Measurements from ENCODE around the gene NEGR1. TPM values are rescaled to one million over a fixed set of nuclear protein-coding genes. Genes with fewer than 3 reads are reported as not detected.

Gene NEGR1
- total RNA-seq, 1 experiment from 2014 or later = 19.2 TPM

GRCh38 chr1:71788113-71788512 is 494.2 kb downstream of the NEGR1 start:
- intact Hi-C loops (cut with micrococcal nuclease; ENCODE audit: unreplicated experiment) = no loop called here
- no TSS peak for BruUV-seq (replicated peaks)
- TF ChIP-seq CTCF (IDR thresholded peaks at IDR 0.05; ENCODE audit: unreplicated experiment) = no peak
- no peak for DNase-seq
- no peak overlapping the region for H3K27ac Mint-ChIP-seq (ENCODE audit: unreplicated experiment)
- H3K27me3 Mint-ChIP-seq (ENCODE audit: unreplicated experiment) = no peaks in the 10 kb centered on the region
- peaks cover 21% of the 10 kb centered on the region for H3K4me1 Mint-ChIP-seq (ENCODE audit: low read depth, unreplicated experiment)
- H3K4me3 Mint-ChIP-seq (ENCODE audit: low read depth, unreplicated experiment) = no peak overlapping the region
- no peaks in the 10 kb centered on the region for H3K9me3 Mint-ChIP-seq (ENCODE audit: low read depth, unreplicated experiment)
- no peaks in the 10 kb centered on the region for H3K36me3 Mint-ChIP-seq (ENCODE audit: insufficient read depth, unreplicated experiment)
- CTCF ChIA-PET = interaction anchor here (0.6 kb wide), 1 partner anchor 114 kb away, joined by 6 read pairs; no protein-coding TSS in a partner anchor

GRCh38 chr1:71787699-71788098 is 494.6 kb downstream of the NEGR1 start:
- Mint-ChIP-seq H3K27me3 (ENCODE audit: unreplicated experiment) (no peaks in the 10 kb centered on the region), H3K27ac (ENCODE audit: unreplicated experiment) (no peak overlapping the region), H3K4me3 (ENCODE audit: low read depth, unreplicated experiment) (no peak overlapping the region), H3K36me3 (ENCODE audit: insufficient read depth, unreplicated experiment) (no peaks in the 10 kb centered on the region), H3K4me1 (ENCODE audit: low read depth, unreplicated experiment) (peaks cover 21% of the 10 kb centered on the region), H3K9me3 (ENCODE audit: low read depth, unreplicated experiment) (no peaks in the 10 kb centered on the region)
- CTCF ChIA-PET = interaction anchor here (0.6 kb wide), 1 partner anchor 114 kb away, joined by 6 read pairs; no protein-coding TSS in a partner anchor
- intact Hi-C loops (cut with micrococcal nuclease; ENCODE audit: unreplicated experiment) = no loop called here
- BruUV-seq (replicated peaks) = no TSS peak
- TF ChIP-seq CTCF (IDR thresholded peaks at IDR 0.05; ENCODE audit: unreplicated experiment) = no peak
- no peak for DNase-seq

GRCh38 chr1:71786218-71786617 is 496.1 kb downstream of the NEGR1 start:
- no peak overlapping the region for H3K27ac Mint-ChIP-seq (ENCODE audit: unreplicated experiment)

GRCh38 chr1:71785450-71785849 is 496.9 kb downstream of the NEGR1 start:
- intact Hi-C loops (cut with micrococcal nuclease; ENCODE audit: unreplicated experiment) = no loop called here
- no peak overlapping the region for H3K4me3 Mint-ChIP-seq (ENCODE audit: low read depth, unreplicated experiment)
- H3K27me3 Mint-ChIP-seq (ENCODE audit: unreplicated experiment) = no peaks in the 10 kb centered on the region
- H3K27ac Mint-ChIP-seq (ENCODE audit: unreplicated experiment) = no peak overlapping the region
- no peak for TF ChIP-seq CTCF (IDR thresholded peaks at IDR 0.05; ENCODE audit: unreplicated experiment)
- H3K9me3 Mint-ChIP-seq (ENCODE audit: low read depth, unreplicated experiment) = no peaks in the 10 kb centered on the region
- H3K4me1 Mint-ChIP-seq (ENCODE audit: low read depth, unreplicated experiment) = peaks cover 14% of the 10 kb centered on the region
- BruUV-seq (replicated peaks) = no TSS peak
- CTCF ChIA-PET = no interaction called here
- DNase-seq = no peak
- H3K36me3 Mint-ChIP-seq (ENCODE audit: insufficient read depth, unreplicated experiment) = no peaks in the 10 kb centered on the region

More at GRCh38 chr1:71786218-71786617, 496.1 kb downstream of the NEGR1 start:
- H3K27me3 Mint-ChIP-seq (ENCODE audit: unreplicated experiment) = no peaks in the 10 kb centered on the region
- no peaks in the 10 kb centered on the region for H3K36me3 Mint-ChIP-seq (ENCODE audit: insufficient read depth, unreplicated experiment)
- BruUV-seq (replicated peaks) = no TSS peak
- no peak overlapping the region for H3K4me3 Mint-ChIP-seq (ENCODE audit: low read depth, unreplicated experiment)
- H3K9me3 Mint-ChIP-seq (ENCODE audit: low read depth, unreplicated experiment) = no peaks in the 10 kb centered on the region
- CTCF ChIA-PET = no interaction called here
- intact Hi-C loops (cut with micrococcal nuclease; ENCODE audit: unreplicated experiment) = no loop called here
- no peak for DNase-seq
- no peak for TF ChIP-seq CTCF (IDR thresholded peaks at IDR 0.05; ENCODE audit: unreplicated experiment)
- H3K4me1 Mint-ChIP-seq (ENCODE audit: low read depth, unreplicated experiment) = peaks cover 21% of the 10 kb centered on the region

All from Calu3 (cell line).